Nephron progenitor cell (in vitro differentiated cells): ENCODE data around the gene GRN.
"Not testable (repeated sequence)": the region's sequence is repeated elsewhere in the genome, so short reads cannot be mapped to it uniquely, and the experiment has no call there.

Experiments
- DNase-seq: peaks from one replicate; pipeline ENCODE4 v3.0.0; 2021
- H3K27ac Mint-ChIP-seq: 2 replicates; pipeline ENCODE4 v1.8.0; 2021; ENCODE audit warnings: mild to moderate bottlenecking, moderate library complexity, mixed read lengths
- H3K27me3 Mint-ChIP-seq: 2 replicates; pipeline ENCODE4 v1.8.0; 2021; ENCODE audit warnings: mild to moderate bottlenecking, low read depth, mixed read lengths; ENCODE audit not compliant: poor library complexity
- H3K36me3 Mint-ChIP-seq: 2 replicates; pipeline ENCODE4 v1.8.0; 2021; ENCODE audit warnings: low read depth, mixed read lengths
- H3K4me1 Mint-ChIP-seq: 2 replicates; pipeline ENCODE4 v1.8.0; 2021; ENCODE audit warnings: mixed read lengths
- H3K4me3 Mint-ChIP-seq: 2 replicates; pipeline ENCODE4 v1.8.0; 2021; ENCODE audit warnings: mild to moderate bottlenecking, moderate library complexity, mixed read lengths
- H3K9me3 Mint-ChIP-seq: 2 replicates; pipeline ENCODE4 v1.8.0; 2021; ENCODE audit warnings: mild to moderate bottlenecking, moderate library complexity, mixed read lengths
- CTCF ChIP-seq: fragments of 200-600 bp; sonication (generic); IDR thresholded peaks from 2 replicates; pipeline ENCODE4 v1.5.0; 2021; ENCODE audit warnings: antibody characterized with exemption

The GRN gene

DNA sequence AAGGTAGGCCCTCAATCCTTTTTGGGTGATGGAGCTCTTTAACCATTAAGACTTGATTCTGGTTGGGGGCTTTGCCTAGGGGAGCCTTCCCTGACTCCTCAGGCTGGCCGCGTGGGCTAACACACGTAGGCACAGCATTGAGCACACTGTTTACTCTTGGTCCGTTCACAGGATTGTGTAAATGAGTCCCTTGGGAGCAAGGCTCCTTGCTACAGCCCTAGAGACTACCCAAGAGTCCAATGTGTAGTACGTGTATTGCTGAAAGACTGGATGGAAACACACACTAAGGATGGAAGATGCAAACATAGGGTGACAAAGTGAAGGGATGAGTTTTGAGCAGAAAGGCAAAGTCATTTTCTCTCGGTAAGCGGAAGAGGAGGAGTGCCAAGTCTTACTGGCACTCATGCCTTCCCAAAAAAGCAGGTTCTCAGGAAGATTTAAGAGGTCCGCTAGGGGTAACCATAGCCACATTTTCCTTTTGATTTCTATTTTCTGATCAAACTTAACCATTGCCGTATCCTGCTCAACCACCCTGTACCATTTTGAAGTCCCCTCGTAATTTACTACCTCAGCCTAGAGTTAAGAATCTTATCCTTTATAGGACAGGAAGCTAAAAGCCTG, 45.3 kb downstream of the GRN start:
- no peaks in the 10 kb centered on the region for H3K9me3 Mint-ChIP-seq
- H3K4me3 Mint-ChIP-seq: no peak overlapping the region
- no peak for TF ChIP-seq CTCF
- no peaks in the 10 kb centered on the region for H3K36me3 Mint-ChIP-seq
- peaks cover 21% of the 10 kb centered on the region for H3K4me1 Mint-ChIP-seq
- no peak for DNase-seq
- peaks cover 20% of the 10 kb centered on the region for H3K27me3 Mint-ChIP-seq
- no peak overlapping the region for H3K27ac Mint-ChIP-seq

- H3K9me3 Mint-ChIP-seq, DNase-seq, H3K27ac Mint-ChIP-seq, H3K4me3 Mint-ChIP-seq, H3K27me3 Mint-ChIP-seq: not testable (repeated sequence)
- Mint-ChIP-seq H3K4me1 (peaks cover 14% of the 10 kb centered on the region), H3K36me3 (peaks cover 27% of the 10 kb centered on the region)
Measured at GRCh38 chr17:44394112-44394511, 49.0 kb downstream of the GRN start.

DNA sequence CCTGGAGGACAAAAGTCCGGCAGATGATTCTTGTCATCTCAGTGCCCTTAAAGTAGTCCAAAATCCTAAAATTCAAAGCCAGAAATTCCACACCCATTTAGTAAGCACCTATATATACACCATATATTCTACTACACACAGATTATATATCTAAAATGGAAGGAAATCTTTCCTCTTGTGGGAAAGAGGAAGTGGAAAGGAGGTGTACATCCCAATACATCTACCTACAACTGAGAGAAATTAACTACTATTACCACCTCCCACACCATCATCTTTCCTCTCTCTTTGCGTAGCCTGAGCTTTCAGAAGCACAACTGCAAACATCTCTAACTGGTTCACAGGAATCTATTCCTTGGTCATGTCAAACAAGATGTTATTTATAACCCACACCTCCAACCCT, 49.7 kb downstream of the GRN start:
- no peak for TF ChIP-seq CTCF
- DNase-seq: no peak
- H3K4me1 Mint-ChIP-seq: peaks cover 9% of the 10 kb centered on the region
- no peaks in the 10 kb centered on the region for H3K9me3 Mint-ChIP-seq
- H3K27ac Mint-ChIP-seq: peak overlapping the region; percentile 29
- no peaks in the 10 kb centered on the region for H3K27me3 Mint-ChIP-seq
- no peak overlapping the region for H3K4me3 Mint-ChIP-seq
- peaks cover 34% of the 10 kb centered on the region for H3K36me3 Mint-ChIP-seq

DNA sequence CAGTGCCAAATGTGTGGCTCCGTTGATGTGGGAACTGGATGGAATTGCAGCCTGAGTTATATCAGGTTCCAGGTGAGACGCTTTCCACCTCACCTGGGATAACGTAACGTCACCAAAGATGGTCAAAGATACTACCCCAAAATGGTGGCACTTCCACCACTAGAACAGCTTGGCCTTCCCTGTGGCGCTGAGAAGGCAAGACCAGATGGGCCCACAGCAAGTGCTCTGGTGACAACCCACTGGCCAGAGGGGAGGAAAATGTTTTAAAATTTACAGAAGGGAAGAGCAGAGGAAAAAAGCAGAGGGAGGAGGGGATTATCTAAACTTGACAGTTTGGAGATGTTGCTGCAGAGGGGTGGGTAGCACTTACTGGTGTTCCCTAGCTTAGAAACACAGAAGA, 51.8 kb downstream of the GRN start:
- Mint-ChIP-seq H3K27me3 (no peaks in the 10 kb centered on the region), H3K36me3 (peaks cover 46% of the 10 kb centered on the region), H3K27ac (no peak overlapping the region), H3K4me3 (no peak overlapping the region), H3K4me1 (no peaks in the 10 kb centered on the region), H3K9me3 (no peaks in the 10 kb centered on the region)
- DNase-seq: no peak
- no peak for TF ChIP-seq CTCF

- Mint-ChIP-seq H3K27ac (no peak overlapping the region), H3K36me3 (peaks cover 53% of the 10 kb centered on the region), H3K4me1 (no peaks in the 10 kb centered on the region), H3K4me3 (no peak overlapping the region), H3K9me3 (no peaks in the 10 kb centered on the region), H3K27me3 (no peaks in the 10 kb centered on the region)
- DNase-seq: no peak
- TF ChIP-seq CTCF: no peak
Measured at GRCh38 chr17:44397479-44398440, 52.7 kb downstream of the GRN start.
